ENCODE measurements around the gene PHF19. TPM values are rescaled to one million over a fixed set of nuclear protein-coding genes. Genes with fewer than 3 reads are reported as not detected.

The PHF19 gene
- total RNA-seq, 1 donor from 2014 or later: 19.0 TPM

DNA sequence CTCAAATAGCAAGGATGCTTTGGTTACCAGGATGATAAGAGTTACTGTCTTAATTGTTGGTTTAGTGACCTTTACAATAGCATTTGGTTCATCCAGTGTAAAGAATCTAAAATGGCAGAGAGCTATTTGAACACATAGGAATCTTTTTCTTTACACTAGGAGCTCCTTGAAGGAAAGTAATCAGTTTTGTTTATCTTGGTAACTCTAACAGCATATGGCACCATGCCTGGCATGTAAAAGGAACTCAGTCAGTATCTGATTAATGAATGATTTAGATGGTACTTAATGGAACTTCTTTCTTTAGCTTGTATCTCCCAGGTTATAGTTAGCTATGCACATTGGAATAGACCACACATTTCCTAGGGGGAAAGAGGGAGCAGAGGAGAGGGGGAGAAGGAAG lies 44.2 kb downstream of the PHF19 start:
- intact Hi-C loops (cut with DNase I): no loop called here
- H3K4me3 ChIP-seq: no peak overlapping the region
- no peaks in the 10 kb centered on the region for H3K27me3 ChIP-seq
- no peak for TF ChIP-seq CTCF (IDR thresholded peaks at IDR 0.05)
- no peaks in the 10 kb centered on the region for H3K9me3 ChIP-seq
- no peaks in the 10 kb centered on the region for H3K4me1 ChIP-seq
- ATAC-seq (no peak), DNase-seq (no peak)
- H3K27ac ChIP-seq: no peak overlapping the region
- H3K36me3 ChIP-seq: peaks cover 64% of the 10 kb centered on the region

DNA sequence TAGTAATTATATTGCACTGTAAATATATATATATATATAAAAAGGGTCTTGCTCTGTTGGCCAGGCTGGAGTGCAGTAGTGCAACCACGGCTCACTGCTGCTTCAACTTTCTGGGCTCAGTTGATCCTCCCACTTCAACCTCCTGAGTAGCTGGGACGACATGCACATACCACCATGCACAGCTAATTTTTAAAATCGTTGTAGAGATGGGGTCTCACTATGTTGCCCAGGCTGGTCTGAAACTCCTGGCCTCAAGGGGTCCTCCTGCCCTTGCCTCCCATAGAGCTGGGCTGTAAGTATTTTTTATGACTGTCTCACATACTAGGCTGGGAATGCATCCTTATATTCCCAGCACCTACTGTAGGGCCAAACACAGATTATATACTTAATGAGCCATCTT lies 46.1 kb downstream of the PHF19 start:
- DNase-seq (no peak), ATAC-seq (no peak)
- H3K36me3 ChIP-seq: peaks cover 78% of the 10 kb centered on the region
- H3K27me3 ChIP-seq: no peaks in the 10 kb centered on the region
- H3K9me3 ChIP-seq: no peaks in the 10 kb centered on the region
- no peak for TF ChIP-seq CTCF (IDR thresholded peaks at IDR 0.05)
- no peak overlapping the region for H3K27ac ChIP-seq
- no peaks in the 10 kb centered on the region for H3K4me1 ChIP-seq
- H3K4me3 ChIP-seq: no peak overlapping the region
- intact Hi-C loops (cut with DNase I): no loop called here

GRCh38 chr9:120830151-120830550 lies 46.8 kb downstream of the PHF19 start:
- no peak for DNase-seq
- no peak for ATAC-seq
- no peak for TF ChIP-seq CTCF (IDR thresholded peaks at IDR 0.05)
- Histone ChIP-seq H3K4me1 (no peaks in the 10 kb centered on the region), H3K9me3 (no peaks in the 10 kb centered on the region), H3K27me3 (no peaks in the 10 kb centered on the region), H3K4me3 (no peak overlapping the region), H3K36me3 (peaks cover 78% of the 10 kb centered on the region), H3K27ac (no peak overlapping the region)
- intact Hi-C loops (cut with DNase I): no loop called here

DNA sequence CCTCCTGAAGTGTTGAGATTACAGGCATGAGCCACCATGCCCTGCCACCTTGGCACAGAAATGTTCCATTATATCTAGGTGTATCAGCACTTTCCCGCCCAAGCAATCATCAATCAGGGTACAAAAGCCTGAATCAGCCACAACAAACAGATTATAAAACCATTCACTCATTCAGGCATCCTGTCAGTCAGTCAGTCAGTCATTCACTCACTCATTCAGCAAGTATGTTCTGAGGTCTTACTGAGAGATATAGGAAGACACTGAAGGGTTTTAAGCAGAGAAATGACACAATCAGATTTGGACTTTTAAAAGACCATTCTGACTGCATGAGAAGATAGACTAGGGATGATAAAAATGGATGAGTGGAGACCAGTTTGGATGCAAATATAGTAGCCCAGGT lies 47.3 kb downstream of the PHF19 start:
- intact Hi-C loops (cut with DNase I): no loop called here
- H3K36me3 ChIP-seq: peaks cover 78% of the 10 kb centered on the region
- H3K27ac ChIP-seq: no peak overlapping the region
- TF ChIP-seq CTCF (IDR thresholded peaks at IDR 0.05): no peak
- DNase-seq: no peak
- no peak overlapping the region for H3K4me3 ChIP-seq
- no peaks in the 10 kb centered on the region for H3K4me1 ChIP-seq
- no peaks in the 10 kb centered on the region for H3K27me3 ChIP-seq
- ATAC-seq: no peak
- no peaks in the 10 kb centered on the region for H3K9me3 ChIP-seq

GRCh38 chr9:120820095-120820494 lies 56.9 kb downstream of the PHF19 start:
- no peaks in the 10 kb centered on the region for H3K27me3 ChIP-seq

More at GRCh38 chr9:120820095-120820494, 56.9 kb downstream of the PHF19 start:
- Histone ChIP-seq H3K36me3 (peaks cover 85% of the 10 kb centered on the region), H3K4me1 (no peaks in the 10 kb centered on the region), H3K4me3 (no peak overlapping the region), H3K9me3 (no peaks in the 10 kb centered on the region), H3K27ac (no peak overlapping the region)
- DNase-seq (no peak), ATAC-seq (no peak)
- TF ChIP-seq CTCF (IDR thresholded peaks at IDR 0.05): no peak
- intact Hi-C loops (cut with DNase I): no loop called here
